ENCODE data around the gene TIMP2. TPM values are rescaled to one million over a fixed set of nuclear protein-coding genes. Genes with fewer than 3 reads are reported as not detected.

TIMP2 gene
- total and polyA plus RNA-seq, 2 of the 8 experiments (the other 6 are each of a cell fraction or from before 2014, with no cell fraction given) = 18.2 to 43.3 TPM

GRCh38 chr17:78820841-78821240 lies 104.3 kb downstream of the TIMP2 start (continued):
- TF ChIP-seq SIX5 (IDR thresholded peaks at IDR 0.05; ENCODE audit: low read depth, low read length) = no peak

All from H1 (cell line).